Measurements from ENCODE around the gene RIC3.

Gene RIC3

DNA sequence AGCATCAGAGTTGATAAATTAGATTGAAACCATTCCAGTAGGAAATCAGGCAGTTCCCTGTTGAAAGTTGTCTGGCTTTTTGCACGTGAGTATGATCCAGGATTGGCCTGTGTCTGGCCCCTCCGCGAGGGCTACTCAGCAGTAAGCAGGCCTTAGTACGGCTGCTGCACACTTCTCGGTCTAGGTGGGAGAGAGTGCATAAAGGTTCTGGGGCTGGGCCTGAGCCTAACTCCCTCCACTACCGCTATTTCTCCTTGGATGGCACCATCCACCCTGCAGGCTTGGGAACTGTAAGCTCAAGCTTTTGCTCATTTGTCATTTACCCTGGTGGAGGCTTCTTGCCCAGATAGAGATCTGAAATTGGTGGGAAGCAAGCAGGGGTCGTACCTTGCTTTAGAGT lies 65.9 kb downstream of the RIC3 start:
- no peak for DNase-seq (ENCODE audit: low spot score)

DNA sequence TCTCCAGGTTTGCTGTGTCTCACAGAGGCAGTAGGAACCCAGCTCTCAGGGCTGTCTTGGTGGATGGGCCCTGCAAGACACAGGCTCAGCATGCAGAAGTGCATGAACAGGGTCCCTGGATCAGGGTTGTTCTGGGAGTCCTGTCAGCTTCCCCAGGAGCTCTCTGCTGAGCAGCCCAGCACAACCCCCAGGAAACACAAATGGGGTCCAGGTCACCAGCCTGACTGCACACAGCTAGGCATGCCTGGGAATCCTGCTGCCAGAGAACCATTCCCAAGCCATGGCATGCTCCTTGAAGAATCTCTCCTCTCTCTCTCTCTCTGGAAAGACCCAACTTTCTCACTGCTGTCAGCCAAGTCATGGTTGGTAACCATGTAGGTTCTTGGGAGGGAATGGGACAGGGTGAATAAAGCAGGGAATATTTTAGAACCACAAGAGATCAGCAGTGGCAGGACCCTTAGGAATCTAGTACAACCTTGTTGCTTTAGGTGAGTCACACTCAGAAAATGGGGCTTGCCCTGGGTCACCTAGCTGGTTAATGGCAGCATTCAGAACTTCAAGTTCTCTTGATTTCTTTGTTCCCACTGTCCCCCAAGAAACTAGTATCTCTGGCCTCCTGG lies 66.4 kb downstream of the RIC3 start:
- DNase-seq (ENCODE audit: low spot score), result no peak

DNA sequence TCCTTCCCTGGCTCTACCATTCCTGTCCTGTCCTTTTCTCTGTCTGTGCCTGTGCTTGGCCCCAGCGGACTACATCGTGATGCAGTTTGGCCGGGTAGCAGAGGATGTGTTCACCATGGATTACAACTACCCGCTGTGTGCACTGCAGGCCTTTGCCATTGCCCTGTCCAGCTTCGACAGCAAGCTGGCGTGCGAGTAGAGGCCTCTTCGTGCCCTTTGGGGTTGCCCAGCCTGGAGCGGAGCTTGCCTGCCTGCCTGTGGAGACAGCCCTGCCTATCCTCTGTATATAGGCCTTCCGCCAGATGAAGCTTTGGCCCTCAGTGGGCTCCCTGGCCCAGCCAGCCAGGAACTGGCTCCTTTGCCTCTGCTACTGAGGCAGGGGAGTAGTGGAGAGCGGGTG lies 67.4 kb downstream of the RIC3 start:
- no peak for DNase-seq (ENCODE audit: low spot score)

DNA sequence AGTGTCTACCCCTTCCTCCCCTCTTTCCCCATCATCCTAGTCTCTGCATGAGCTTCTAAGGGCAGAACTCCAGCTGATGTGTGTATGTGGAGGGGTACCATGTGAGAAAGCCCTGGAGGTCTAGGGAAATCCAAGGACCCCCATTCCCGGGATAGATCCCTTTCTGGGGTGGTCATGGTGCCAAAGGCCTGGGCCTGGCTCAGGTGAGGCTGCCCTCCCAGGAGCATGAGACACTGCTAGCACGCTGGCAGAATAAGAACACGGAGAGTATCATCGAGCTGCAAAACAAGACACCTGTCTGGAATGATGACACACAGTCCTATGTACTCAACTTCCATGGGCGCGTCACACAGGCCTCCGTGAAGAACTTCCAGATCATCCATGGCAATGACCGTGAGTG lies 68.2 kb downstream of the RIC3 start:
- DNase-seq (ENCODE audit: low spot score), result no peak

DNA sequence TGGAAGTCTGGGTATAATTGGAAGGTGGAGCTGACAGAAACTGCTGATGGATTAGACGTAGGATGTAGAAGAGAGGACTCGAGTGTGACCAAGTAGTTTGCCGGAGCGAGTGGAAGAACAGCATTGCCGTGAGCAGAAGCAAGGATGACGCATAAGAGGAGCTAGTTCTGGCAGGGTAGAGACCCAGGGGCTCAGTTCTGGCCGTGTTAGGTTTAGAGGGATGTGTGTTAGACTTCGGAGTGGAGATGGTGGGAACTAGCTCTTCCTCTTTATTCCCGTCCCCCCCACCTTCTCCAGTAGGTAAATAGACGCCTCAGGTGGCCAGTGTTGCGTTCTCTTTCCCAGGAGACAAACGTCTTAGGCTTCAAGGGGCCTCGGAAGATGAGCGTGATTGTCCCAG lies 68.7 kb downstream of the RIC3 start:
- peak; percentile 3 for DNase-seq (ENCODE audit: low spot score)

DNA sequence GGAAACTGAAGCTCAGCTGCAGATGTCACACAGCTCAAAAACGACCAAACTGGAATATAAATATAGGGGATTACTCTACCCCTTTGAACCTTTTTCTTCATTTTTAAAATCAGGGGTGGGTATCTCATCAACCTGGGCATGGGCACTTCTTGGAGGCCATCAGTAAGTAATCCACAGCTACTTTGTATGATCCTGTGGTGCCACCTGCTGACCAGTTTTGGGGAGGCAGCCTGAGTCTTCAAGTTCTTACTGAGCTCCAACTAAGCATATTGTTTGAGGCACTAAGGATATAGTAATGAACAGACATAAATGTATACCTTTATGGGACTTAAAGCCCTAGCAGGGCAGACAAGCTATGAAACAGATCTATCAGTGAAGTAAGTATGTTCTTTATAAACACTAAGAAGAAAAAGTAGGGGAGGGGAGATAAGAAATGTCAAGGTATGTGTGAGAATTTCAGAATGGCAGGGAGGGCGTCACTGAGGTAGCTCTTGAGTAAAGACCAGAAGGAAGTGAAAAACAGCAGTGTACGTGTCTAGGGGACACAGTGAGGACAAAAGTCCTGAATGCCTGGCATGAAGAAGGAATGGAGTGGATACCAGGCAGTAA lies 69.4 kb downstream of the RIC3 start:
- peak; percentile 89 for DNase-seq (ENCODE audit: low spot score)

GRCh38 chr11:8098879-8099278 lies 69.9 kb downstream of the RIC3 start:
- peak; percentile 1 for DNase-seq (ENCODE audit: low spot score)

- DNase-seq (ENCODE audit: low spot score), result no peak
Observed at GRCh38 chr11:8098361-8098760, 70.5 kb downstream of the RIC3 start.

DNA sequence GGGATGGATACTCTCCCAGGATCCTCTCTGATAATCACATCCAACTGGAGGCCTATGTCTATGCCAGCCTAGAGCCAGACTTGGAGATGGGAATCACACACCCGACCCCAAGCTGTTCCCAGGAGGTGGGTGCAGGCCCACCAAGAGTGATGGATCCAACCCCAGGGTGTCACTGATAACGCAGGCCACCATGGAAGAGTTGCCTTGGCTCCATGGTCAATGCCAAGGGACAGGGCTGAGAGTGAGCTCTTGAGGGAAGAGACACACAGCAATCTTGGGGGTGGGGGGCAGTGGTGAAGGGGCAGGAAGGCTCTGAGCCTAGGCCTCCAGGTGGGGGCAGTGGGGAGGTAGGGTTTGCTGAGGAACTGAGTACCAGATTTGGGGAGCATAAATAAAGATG lies 70.9 kb downstream of the RIC3 start:
- DNase-seq (ENCODE audit: low spot score), result no peak

DNA sequence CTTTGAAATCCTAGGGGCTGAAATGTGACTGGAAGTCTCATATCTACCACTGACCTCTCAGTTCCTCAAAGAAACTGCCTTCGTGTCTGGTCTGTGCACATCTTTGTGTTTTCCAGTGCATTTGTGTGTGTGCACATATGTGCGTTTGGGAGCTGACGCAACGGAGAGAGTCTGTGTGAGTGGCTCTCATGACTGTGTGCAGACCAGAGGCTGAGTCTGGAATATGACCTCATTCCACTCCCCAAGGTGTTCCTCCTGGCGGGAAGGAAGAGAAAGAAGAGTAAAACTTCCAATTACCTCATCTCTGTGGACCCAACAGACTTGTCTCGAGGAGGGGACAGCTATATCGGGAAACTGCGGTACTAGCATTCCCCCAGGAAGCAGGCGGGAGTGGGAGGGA lies 71.4 kb downstream of the RIC3 start:
- DNase-seq (ENCODE audit: low spot score), result no peak

DNA sequence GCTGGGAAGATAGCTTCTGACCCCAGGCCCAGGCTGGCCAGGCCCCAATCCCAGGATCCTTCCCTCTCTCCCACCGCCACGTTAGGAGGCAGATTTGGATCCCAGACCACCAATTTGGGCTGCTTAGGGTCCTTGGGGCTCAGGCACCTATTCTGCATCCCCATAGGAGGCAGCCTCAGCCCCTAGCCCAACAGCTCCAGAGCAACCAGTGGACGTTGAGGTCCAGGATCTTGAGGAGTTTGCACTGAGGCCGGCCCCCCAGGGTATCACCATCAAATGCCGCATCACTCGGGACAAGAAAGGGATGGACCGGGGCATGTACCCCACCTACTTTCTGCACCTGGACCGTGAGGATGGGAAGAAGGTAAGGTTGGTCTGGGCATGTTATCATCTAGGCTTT lies 71.8 kb downstream of the RIC3 start:
- DNase-seq (ENCODE audit: low spot score), result no peak

- DNase-seq (ENCODE audit: low spot score), result no peak
Observed at GRCh38 chr11:8096575-8096974, 72.2 kb downstream of the RIC3 start.

DNA sequence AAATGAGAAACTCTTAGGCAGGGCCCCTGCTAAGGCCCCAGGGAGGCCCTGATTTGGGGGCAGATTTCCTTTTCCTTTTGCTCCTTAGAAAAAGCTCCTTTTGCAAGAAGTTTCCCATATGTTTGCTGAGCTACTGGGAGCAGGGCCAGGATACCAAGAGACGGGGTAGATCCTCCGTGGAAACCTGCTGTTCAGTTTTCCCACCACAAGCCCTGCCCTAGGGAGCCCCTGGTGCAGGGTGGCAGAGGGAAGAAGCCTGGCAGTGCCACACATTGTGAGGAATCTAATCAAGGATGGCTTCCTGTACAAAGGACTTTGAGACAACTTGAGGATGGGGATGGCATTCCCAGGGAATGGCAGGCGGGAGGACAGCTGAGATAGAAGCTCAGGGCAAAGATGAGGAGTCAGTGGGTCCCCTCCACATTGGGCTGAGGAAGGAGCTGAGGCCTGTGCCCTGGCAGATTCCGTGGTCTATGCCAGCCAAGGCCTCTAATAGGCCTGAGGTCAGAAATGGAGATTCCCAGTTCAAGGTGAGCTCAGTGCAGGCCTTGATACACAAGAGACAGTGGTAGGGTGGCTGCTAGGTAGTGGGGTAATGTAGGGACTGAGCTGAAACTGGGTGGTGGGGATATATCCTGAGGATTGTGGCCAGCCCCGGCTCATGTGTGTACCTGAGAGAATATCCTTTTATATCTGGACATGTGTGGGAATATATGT lies 72.9 kb downstream of the RIC3 start:
- no peak for DNase-seq (ENCODE audit: low spot score)

- no peak for DNase-seq (ENCODE audit: low spot score)
Observed at GRCh38 chr11:8095371-8095770, 73.5 kb downstream of the RIC3 start.

DNA sequence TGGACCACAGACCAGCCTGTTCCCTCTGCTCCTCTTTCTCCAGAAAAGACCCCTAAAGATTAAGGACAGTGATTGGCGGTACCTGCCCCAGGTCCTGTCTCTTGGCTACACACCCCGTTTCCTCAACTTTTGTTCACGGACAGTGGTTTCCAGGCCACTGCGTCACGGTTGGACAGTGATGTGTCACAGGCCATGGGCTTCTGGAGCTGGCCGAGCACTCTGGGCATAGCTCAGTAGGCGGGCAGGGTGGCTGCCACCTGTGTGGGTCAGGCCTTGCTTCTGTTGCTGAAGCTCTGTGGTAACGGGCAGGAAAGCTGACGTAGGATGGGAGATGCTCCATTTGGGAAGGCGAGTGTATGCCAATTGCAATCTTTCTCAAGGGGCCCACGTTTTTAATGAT lies 74.2 kb downstream of the RIC3 start:
- no peak for DNase-seq (ENCODE audit: low spot score)

- no peak for DNase-seq (ENCODE audit: low spot score)
Observed at GRCh38 chr11:8093931-8094575, 74.8 kb downstream of the RIC3 start.

- DNase-seq (ENCODE audit: low spot score), result peak; percentile 73
Observed at GRCh38 chr11:8092587-8093424, 76.0 kb downstream of the RIC3 start.

DNA sequence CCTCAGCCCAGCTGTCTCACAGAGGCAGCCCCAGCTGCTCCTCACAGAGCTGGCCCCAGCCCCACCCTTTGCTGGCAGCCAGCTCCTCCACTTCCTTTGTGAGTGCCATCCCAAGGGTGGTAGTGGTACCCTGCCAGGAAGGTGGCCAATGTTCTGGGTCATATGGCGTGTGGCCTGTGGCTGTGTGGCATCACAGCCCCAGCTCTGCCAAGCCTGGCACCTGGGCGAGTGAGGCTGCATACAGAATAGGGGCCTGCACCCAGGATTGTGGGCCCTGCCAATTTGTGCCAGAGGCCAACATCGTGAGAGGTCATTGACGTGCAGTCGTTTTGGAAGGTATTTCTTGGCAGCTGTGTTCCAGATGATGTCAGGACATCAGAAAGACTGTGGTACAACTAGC lies 77.1 kb downstream of the RIC3 start:
- no peak for DNase-seq (ENCODE audit: low spot score)

DNA sequence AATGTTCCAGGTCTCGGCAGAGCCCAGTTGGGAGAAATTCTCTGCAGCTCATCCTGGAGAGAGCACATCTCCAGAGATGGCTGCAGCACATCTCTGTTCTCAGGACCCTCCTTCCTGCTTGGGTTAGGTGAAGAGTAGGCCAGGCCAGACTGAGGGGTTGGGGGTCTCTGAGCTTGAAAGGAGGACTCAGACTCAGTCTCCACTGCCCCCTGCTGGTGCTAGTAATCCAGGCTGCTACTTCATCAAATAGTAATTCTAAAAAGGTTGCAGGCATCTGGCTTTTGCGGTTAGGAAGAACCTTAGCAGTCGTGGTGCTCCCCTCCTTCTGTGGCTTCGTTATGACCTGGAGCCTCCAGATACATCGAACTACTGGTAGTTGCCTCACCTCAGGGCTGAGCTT lies 78.1 kb downstream of the RIC3 start:
- peak; percentile 59 for DNase-seq (ENCODE audit: low spot score)

DNA sequence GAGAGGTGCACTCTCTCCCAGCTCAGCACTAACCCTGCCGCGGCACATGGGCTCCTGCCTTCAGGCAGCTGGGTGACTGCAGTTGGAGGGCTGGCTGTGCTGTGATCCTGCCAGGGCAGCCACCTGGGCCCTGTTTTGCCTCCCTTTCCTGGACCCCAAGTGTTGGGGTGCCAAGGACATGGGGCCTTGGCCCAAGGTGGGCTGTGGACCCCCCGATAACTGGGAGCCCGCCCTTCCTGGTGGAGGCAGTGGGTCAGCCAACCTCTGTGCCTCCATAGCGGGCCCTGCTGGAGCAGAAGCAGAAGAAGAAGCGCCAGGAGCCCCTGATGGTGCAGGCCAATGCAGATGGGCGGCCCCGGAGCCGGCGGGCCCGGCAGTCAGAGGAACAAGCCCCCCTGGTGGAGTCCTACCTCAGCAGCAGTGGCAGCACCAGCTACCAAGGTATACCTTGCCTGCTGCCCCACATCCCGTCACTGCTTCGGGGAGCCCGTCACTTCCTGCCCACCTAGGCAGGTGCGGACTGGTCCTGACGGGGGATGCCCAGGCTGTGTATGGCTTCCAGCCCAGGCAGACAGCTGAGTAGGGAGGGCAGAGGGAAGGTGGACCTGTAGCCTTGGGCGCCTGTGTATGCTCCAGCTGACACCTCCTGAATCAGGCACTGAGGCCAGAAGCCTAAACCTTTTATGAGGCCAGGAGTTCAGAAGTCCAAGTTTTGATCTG lies 78.9 kb downstream of the RIC3 start:
- DNase-seq (ENCODE audit: low spot score), result no peak

GRCh38 chr11:8087756-8088155 lies 81.1 kb downstream of the RIC3 start:
- no peak for DNase-seq (ENCODE audit: low spot score)

DNA sequence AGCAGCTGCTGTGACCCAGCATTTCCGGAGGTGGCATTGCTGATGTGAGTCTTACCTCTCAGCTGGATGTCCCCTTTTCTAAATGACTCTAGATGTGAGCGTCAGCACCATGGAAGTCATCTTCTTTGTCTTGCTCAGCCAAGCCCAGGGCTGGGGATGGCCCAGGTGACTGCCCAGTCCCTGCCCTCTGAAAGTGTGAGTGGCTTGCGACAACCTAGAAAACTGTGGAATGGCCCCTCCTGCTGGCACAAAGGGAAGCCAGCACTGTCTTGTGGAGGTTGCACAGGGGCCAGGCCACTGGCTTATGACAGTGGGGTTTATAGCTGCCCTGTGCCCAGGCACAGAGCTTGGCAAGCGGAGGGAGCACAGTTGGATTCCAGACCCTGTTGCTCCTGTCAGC lies 81.6 kb downstream of the RIC3 start:
- DNase-seq (ENCODE audit: low spot score), result no peak

Measured in Ammon's horn (tissue), 1 donor.